ENCODE data around the gene CACNA1C. TPM values are rescaled to one million over a fixed set of nuclear protein-coding genes. Genes with fewer than 3 reads are reported as not detected.

CACNA1C gene
- total RNA-seq, 2 experiments from 2014 or later, result 0.05 to 0.08 TPM

- Mint-ChIP-seq H3K27me3 (no peaks in the 10 kb centered on the region), H3K9me3 (no peaks in the 10 kb centered on the region), H3K4me3 (no peak overlapping the region), H3K4me1 (ENCODE audit: low read depth) (peaks cover 7% of the 10 kb centered on the region), H3K36me3 (ENCODE audit: low read depth) (no peaks in the 10 kb centered on the region), H3K27ac (no peak overlapping the region)
- Histone ChIP-seq H3K4me1 (ENCODE audit: insufficient read depth, low read length) (peaks cover under 1% of the 10 kb centered on the region), H3K27me3 (ENCODE audit: control insufficient read depth in 1 of 2, insufficient read depth in 2 of 2, low read length in 2 of 2) (no peaks in the 10 kb centered on the region), H3K27ac (ENCODE audit: low read depth in 1 of 2, low read length in 2 of 2) (no peak overlapping the region), H3K9me3 (ENCODE audit: control insufficient read depth in 1 of 2, insufficient read depth in 1 of 2, low read length in 2 of 2) (no peaks in the 10 kb centered on the region), H3K4me3 (ENCODE audit: low read length) (no peak overlapping the region), H3K36me3 (ENCODE audit: insufficient read depth, low read length) (no peaks in the 10 kb centered on the region)
- DNase-seq, result no peak
- no peak for ATAC-seq (ENCODE audit: poor library complexity)
- intact Hi-C loops (cut with DNase I, micrococcal nuclease), result no loop called here
- CTCF ChIA-PET, result no interaction called here
- no peak for TF ChIP-seq CTCF (IDR thresholded peaks at IDR 0.05)
- POLR2A ChIA-PET, result no interaction called here
Observed at GRCh38 chr12:2678426-2678825, 625.6 kb downstream of the CACNA1C start.

- intact Hi-C loops (cut with DNase I, micrococcal nuclease), result no loop called here
- H3K27ac ChIP-seq (ENCODE audit: low read depth in 1 of 2, low read length in 2 of 2), result no peak overlapping the region
- no peaks in the 10 kb centered on the region for H3K27me3 ChIP-seq (ENCODE audit: control insufficient read depth in 1 of 2, insufficient read depth in 2 of 2, low read length in 2 of 2)
- TF ChIP-seq CTCF (IDR thresholded peaks at IDR 0.05), result no peak
- peaks cover 6% of the 10 kb centered on the region for H3K4me1 ChIP-seq (ENCODE audit: insufficient read depth, low read length)
- H3K4me3 ChIP-seq (ENCODE audit: low read length), result no peak overlapping the region
- H3K36me3 ChIP-seq (ENCODE audit: insufficient read depth, low read length), result no peaks in the 10 kb centered on the region
- Mint-ChIP-seq H3K9me3 (no peaks in the 10 kb centered on the region), H3K27ac (no peak overlapping the region), H3K4me3 (no peak overlapping the region), H3K4me1 (ENCODE audit: low read depth) (peaks cover 7% of the 10 kb centered on the region), H3K36me3 (ENCODE audit: low read depth) (no peaks in the 10 kb centered on the region), H3K27me3 (no peaks in the 10 kb centered on the region)
- H3K9me3 ChIP-seq (ENCODE audit: control insufficient read depth in 1 of 2, insufficient read depth in 1 of 2, low read length in 2 of 2), result no peaks in the 10 kb centered on the region
- ATAC-seq (ENCODE audit: poor library complexity) (no peak), DNase-seq (no peak)
- ChIA-PET POLR2A (no interaction called here), CTCF (no interaction called here)
Observed at GRCh38 chr12:2679068-2679815, 626.5 kb downstream of the CACNA1C start.

GRCh38 chr12:2679816-2680675 lies 627.3 kb downstream of the CACNA1C start:
- Histone ChIP-seq H3K27ac (ENCODE audit: low read depth in 1 of 2, low read length in 2 of 2) (no peak overlapping the region), H3K36me3 (ENCODE audit: insufficient read depth, low read length) (no peaks in the 10 kb centered on the region), H3K4me3 (ENCODE audit: low read length) (no peak overlapping the region), H3K27me3 (ENCODE audit: control insufficient read depth in 1 of 2, insufficient read depth in 2 of 2, low read length in 2 of 2) (no peaks in the 10 kb centered on the region), H3K4me1 (ENCODE audit: insufficient read depth, low read length) (peaks cover 6% of the 10 kb centered on the region), H3K9me3 (ENCODE audit: control insufficient read depth in 1 of 2, insufficient read depth in 1 of 2, low read length in 2 of 2) (no peaks in the 10 kb centered on the region)
- ChIA-PET CTCF (no interaction called here), POLR2A (no interaction called here)
- Mint-ChIP-seq H3K36me3 (ENCODE audit: low read depth) (no peaks in the 10 kb centered on the region), H3K4me3 (no peak overlapping the region), H3K27me3 (no peaks in the 10 kb centered on the region), H3K27ac (no peak overlapping the region), H3K9me3 (no peaks in the 10 kb centered on the region), H3K4me1 (ENCODE audit: low read depth) (peaks cover 7% of the 10 kb centered on the region)
- DNase-seq (no peak), ATAC-seq (ENCODE audit: poor library complexity) (no peak)
- intact Hi-C loops (cut with DNase I, micrococcal nuclease), result no loop called here
- TF ChIP-seq CTCF (IDR thresholded peaks at IDR 0.05), result no peak

All from CD4-positive, alpha-beta T cell (primary cell).